Measurements from ENCODE around the gene RBM26. TPM values are rescaled to one million over a fixed set of nuclear protein-coding genes. Genes with fewer than 3 reads are reported as not detected.
A peak's percentile ranks its signal among the peaks of the same experiment; 100 is the strongest.

The RBM26 gene
- polyA plus RNA-seq, 10 donors: 41.6 to 64.9 (median 58.5) TPM

DNA sequence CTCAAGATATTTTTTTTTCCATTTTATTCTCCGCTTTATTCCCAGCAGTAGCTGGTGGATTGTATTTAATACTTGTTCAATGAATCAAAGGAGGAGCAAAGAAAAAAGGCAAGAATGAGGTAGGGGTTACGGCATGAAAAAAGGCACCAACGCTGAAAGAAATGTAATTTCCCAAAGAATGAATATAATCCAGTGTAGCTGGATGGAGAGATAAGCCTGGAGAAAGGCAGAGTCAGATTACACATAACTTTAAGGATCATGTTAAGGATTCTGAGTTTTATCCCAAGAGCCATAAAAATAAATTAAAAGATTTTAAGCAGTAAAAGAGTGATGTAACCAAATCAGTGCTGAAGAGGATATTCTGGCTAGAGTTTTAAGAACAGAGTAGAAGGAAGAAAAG is 67.7 kb downstream of the RBM26 start:
- no peak for DNase-seq

DNA sequence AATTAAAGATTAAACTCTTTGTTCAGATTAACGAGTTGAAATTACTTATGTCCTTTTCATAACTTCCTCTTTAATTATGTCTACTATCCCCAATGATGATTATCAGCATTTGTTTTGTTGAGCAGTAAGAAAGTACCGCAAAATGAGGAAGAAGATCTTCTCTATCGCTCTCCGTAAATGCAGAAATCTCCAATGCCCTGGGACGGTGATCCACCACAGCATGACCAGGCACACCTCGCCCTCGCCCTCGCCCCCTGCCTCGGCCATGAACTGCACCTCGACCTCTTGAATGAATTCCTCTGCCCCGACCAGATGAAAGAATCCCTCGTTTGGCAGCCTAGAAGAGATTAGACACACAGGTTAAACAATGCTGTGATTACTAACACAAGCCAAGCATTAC is 69.1 kb downstream of the RBM26 start:
- DNase-seq: no peak

DNA sequence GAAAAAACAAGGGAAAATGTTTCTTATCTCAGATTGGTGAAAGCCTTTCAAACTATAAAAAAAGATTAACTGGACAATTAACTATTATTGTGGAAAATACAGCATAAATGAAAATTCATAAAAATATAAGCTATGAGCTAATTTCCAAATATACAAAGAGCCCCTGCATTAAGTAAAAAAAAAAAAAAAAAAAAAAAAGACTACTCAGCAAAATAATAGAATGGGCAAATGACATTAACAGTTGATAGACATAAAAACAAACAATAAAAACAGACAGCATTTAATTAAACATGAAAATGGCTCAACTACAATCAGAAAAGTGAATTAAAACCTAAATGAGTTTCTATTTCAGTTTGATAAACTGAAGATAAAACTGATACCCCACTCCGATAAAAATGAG is 77.5 kb downstream of the RBM26 start:
- no peak for DNase-seq

DNA sequence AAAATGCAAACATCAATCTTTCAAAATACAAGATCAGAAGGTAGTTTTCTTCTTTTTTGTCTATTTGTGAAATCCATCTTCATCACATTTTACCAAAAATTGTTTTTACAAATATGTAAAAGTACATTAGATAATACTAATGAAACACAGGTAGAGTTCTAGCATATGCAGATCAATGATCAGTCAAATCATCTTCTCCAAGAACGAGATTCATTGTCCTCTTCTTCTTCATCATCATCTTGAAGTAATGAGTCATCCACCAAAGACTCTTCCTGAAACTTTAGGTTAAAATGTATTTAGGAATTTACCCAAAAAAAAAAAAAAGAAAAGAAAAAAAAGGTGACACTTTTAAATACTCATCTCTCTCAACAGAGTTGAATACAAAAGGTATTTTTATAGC is 85.6 kb downstream of the RBM26 start:
- no peak for DNase-seq

DNA sequence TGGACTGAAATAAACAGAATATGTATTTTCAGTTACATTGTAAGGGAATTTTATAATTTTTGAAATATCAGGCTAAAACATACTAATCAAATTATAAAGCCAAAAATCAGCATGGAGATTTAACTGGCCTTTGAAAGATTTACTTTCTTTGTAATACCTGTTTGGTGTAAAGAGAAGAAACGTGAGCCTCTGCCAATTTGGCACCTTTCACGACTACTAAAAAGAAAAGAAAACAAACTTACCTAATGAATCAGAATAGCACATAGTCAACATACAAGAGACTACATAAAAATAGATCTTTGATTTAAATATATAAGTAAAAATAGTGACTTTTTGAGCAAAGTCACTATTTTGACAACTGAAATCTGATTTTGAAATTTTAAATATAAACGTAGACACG is 87.4 kb downstream of the RBM26 start:
- no peak for DNase-seq

DNA sequence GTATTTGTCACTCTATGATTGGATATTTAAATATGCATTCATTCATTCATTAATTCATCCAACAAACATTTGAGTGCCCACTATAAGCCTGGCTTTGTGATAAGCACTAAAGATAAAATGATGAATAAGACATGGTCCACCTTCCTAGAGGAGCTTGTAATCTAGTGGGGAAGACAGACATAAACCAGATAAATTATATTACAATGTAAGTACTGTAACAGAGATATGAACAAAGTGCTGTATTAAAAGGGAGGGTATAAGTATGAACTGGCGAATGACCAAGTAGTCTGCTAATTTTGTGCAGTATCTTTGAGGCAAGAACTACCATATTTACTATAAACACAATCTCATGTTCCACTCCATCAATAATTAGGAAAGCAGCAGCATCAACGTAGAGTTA is 88.2 kb downstream of the RBM26 start:
- DNase-seq: no peak

DNA sequence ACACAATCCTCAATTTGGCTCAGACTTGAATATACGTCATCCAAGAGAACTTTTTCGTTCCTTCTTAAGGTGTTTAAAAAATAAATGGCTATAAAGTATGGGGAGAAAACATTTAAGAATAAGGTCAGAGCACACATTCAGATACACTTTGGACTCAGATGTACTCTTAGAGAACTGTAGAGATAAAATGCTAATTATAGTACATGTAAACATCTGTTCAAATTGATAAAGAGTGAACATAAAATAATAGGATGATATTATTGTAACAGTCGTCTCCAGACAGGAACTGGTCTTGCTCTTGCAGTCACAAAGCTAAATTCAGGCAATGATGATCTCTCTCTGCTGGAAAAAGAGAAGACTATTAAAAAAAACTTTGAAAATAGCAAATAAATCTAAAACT is 91.4 kb downstream of the RBM26 start:
- DNase-seq: no peak

DNA sequence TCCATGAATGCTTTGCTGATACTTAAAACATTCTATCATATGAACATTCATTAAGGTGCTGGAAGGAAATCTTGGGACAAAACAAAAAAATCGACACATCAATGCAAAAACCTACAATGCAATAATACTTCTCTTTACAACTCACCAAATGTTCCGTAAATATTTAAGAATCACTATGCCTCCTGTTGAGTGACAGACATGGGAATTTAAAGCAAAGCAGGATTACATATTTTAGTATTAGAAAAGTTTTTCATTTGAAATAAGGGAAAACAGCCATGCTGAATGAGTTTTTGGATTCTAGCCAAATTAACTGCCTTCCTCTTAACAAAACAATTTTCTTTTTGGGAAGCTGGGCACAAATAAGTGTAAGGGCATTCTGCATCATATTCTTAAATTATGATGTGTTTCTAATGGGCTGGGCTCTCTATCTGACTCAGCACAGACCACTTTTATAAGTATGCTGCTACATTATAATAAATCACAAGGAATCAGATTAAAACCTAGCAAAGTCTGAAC is 93.7 kb downstream of the RBM26 start:
- DNase-seq: peak in 1 of 3 donors; percentile 8

DNA sequence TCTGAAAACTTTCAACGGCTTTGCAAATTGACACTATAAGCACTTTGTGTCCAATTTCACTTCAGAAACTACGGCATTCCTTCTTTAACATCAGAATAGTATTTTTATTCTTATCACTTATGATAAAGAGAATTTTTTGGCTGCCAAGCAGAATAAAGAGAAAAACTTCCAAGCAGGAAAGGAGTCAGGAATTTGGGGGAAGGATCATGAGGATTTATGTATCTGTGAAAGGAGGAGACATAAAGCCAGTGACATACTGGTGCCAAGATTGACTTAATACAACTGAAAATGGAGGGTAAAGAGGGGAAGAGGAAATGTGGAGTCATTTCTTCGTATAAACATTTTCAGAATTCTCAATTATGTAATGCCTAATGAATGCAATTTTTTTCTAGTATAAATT is 94.7 kb downstream of the RBM26 start:
- DNase-seq: peak in 2 of 3 donors; percentile 3 to 54

DNA sequence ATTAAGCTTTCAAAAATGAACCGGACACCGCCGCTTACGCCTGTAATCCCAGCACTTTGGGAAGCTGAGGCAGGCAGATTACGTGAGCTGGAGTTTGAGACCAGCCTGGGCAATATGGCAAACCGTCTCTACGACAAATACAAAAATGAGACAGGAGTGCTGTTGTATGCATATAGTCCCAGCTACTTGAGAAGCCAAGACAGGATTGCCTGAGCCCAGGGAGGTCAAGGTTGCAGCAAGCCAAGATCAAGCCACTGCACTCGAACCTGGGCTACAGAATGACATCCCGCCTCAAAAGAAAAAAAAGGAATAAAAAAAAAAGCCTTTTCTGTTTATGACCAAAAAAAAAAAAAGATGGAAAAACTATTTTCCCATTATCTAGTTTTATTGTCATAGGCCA is 96.4 kb downstream of the RBM26 start:
- no peak for DNase-seq

DNA sequence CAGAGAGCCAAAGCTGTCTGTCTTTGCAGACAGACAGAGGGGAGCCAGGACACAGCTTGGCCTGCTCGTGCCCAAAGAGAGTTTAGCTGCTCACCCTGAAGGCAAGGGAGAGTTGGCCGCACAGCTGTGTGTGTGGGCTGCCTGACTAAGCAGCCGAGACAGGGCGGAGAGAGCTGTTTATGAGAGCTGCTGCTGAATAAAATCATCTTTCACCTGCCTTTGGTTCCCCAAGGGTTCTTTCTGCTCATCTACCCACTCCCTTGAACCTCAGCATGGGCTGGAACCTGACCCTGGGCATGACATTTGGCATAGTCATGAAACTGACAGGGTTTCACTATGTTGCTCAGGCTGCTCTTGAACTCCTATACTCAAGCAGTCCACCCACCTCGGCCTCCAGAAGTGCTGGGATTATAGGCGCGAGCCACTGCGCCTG is 98.2 kb downstream of the RBM26 start:
- DNase-seq: peak in 1 of 3 donors; percentile 18

DNA sequence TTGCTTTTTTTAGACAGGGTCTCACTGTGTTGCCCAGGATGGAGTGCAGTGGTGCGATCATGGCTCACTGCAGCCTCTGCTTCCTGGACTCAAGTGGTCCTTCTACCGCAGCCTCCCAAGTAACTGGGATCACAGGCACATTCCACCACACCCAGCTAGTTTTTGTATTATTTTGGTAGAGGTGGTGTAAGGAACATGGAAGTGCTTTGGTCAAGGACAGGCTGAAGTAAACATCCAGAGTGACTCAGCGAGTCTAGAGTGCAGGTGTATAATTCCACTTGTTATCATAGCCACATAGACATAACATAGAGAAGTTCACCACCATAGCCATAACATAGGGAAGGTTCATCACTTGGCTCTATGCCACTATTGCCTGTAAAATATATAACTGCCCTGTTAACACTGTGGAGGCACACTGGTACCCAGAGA is 98.6 kb downstream of the RBM26 start:
- DNase-seq: no peak

DNA sequence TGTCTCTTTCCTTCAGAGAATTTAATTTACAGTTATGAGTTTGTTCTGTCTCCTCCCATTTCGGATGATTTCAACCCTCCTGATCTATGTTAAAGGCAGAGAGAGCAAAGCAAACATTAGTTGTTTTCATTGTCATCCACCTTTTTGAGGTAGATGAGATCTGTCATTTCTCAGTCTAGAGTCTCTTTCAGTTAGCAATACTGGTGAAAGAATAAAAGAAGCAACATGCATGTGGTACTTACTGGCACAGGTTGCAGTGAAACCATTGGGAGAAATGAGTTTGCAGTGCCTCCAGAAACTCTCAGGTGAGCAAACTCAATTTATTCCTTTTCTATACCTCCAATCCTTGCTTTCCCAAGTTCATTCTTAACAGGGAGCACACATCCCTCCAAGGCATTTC is 99.4 kb downstream of the RBM26 start:
- no peak for DNase-seq

DNA sequence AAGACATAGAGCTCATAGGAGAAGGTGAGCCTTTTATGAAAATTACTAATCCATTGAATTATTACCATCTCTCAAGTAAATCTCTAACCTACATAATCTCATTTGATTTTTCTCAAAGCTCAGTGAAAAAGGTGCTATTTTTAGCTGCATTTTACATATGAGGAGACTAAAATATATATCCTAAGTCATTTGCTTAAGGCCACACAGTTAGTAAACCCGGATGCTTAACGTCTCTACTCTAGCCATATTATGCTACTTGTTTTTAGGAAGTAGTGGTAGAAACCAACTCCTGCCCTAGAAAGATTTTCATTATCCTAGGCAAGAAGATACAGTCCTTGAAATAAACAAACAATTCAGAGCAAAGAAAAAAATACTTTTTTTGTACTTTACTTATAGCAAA is 108.9 kb downstream of the RBM26 start:
- no peak for DNase-seq

DNA sequence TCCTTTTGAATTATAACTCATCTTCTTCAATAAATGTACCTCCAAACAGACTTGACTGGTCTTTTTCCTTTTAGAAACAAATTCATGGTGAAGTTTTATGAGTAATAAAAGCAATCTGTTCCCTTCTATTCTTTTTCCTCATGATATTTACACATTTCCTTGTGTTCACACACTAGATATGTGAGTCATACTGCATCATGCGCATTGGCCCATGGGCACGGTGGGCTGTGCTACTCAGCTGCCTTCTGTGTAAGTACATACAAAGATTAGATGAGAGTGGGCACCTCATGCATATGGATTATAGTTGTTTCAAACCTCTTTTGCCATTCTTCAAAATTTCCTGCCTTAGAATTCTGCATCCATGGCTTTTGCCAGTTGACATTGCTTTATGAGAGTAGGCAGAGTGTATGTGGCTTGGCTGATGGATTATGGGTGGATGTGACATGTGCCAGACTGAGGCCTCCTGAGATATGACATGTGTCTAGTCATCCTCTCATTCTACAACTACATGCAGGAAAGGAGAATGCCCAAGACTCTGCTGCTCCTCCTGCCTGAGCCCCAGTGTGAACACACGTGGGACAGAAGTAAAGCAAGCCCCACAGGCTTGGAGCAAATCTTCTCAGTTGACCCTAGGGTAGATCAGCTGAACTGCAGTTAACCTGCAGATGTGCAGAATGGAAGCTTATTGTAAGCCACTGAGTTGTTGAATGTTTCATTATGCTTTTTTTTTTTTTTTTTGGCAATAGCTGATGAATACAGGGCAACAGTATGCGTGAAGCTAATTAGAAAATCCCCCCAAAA is 109.9 kb downstream of the RBM26 start:
- no peak for DNase-seq

DNA sequence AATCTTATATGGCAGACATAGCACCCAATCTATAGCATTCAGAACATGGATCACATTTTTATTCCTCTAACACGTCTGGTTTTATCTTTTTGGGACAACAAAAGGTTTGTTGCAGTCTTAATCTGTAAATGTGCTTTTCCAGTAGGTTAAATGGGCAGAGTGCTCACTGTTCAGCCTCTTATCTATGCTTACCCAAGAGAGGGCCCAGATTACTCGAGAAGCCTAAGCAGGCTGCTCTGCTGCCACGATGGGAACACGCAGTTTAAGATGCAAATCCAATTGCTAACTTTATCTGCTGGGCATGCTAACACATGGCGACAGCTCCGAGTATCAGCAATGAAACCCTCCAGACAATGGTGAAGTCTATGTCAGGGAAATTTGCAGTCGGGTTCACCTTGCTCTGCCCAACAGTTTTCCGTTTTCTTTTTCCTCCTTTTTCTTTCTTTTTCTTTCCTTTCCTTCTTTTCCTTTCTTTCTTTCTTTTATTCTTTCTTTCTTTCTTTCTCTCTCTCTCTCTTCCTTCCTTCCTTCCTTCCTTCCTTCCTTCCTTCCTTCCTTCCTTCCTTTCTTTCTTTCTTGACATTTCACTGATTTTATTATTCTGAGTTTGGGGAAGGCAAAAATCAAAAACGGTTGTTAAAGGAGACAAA is 115.3 kb downstream of the RBM26 start:
- DNase-seq: no peak

DNA sequence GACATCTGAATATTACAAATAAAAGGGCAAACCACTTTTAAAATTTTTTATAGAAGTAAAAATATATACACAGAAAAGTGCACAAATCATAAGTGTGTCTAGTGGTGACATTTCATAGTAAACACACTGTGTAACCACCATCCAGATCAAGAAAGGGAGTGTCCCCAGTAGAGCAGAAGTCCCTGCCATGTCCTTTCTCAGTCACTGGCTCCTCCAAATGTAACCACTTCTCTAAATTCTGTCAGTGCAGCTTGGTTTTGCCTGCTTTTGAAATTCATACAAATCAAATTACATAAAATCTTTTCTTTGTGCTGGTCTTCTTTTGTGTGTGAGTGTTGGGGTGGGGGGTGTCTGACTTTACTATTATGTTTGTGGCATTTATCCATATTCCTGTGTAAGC is 116.5 kb downstream of the RBM26 start:
- no peak for DNase-seq

DNA sequence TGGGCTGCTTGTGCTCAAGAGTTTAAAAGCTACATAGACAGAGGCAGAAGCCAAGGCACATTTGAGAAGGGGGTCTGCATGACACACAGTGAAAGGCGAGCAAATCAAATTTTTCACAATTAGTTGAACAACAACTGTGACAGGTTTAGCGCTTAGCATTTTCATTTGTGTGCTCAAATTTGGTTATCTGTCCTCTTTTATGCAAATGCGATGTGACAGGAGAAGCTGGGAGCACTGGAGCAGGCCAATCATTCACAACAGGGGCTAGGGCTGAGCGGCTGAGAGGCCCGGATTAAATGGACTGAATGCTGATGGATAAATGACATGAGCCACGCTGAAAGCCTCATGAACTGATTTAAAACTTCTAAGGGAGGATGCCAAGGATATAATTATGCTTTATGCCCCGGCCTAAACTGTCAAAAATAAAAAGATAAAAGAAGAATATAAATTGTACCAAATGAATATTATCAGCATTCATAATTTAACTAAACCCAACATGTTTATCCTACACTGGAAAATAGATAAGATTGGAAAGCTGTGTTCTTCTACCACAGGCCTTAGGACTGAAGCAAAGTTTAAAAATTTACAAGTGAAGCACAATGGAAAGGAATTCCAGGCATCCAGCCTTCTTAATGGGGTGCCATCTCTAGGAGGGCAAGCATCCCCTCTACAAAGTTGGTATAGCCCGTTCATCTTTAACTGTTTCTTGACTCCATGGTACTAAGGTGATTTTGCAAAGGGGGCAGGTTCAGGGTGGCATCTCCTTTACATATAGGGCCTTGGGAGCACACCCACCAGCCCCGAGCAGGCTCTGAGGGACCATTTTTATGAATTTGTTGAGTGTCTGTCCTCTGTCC is 117.9 kb downstream of the RBM26 start:
- no peak for DNase-seq

DNA sequence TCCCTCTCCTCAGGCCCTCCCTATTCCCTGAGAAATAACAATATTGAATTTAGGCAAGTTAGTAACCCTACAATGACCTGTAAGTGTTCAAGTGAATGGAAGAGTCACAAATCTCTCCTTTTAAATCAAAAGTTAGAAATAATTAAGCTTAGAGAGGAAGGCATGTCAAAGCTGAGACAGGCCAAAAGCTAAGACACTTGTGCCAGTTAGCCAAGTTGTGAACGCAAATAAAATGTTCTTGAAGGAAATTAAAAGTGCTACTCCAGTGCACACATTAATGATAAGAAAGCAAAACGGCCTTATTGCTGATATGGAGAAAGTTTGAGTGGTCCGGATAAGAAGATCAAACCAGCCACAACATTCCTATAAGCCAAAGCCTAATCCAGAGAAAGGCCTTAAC is 120.9 kb downstream of the RBM26 start:
- DNase-seq: no peak

DNA sequence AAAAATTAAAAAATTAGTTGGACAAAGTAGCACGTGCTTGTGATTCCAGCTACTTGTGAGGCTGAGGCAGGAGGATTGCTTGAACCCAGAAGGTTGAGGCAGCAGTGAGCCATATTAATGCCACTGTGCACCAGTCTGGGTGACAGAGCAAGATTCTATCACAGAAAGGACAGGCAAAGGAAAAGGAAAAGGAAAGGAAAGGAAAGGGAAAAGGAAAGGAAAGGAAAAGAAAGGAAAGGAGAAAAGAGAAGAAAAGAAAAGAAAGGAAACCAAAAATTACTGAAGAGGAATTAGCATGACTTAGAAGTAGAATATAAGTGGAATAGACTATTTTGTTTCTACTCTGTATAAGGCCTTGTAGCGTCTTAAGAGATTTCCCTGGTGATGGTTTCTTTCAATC is 122.3 kb downstream of the RBM26 start:
- no peak for DNase-seq

DNA sequence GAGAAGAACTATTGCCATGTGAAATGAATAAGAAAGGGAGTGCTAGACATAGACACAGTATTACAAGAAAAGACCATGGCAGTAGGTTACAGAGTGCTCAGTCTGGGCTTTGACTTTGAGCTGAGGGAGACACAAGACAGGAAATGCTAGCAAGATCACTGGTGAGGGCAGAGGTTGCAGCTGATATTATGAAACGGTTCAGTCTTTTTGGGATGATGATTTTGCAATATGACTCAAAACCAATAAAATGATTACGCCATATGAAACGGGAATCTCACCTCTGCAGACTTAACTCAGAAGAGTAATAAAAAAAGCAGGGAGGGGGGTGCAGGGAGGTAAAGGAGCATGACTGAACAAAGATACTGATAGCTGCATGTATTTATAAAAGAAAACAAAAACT is 123.1 kb downstream of the RBM26 start:
- DNase-seq: no peak

DNA sequence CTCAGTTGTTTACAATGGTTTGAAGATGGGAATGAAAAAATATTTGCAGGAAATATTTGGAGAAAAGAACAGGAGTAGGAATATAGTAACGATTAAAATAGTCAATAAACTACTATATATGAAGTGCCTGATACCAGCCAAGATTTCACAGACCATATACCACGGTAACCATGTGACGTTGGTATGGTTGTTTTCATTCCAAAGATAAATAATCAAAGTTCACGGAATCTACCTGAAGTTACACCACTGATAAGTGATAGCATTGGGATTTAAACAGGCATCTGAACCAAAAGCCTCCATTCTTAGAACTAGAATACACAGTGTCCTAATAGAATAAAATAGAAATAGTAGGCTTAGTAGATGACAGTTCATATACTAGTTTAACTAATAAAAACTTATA is 123.5 kb downstream of the RBM26 start:
- DNase-seq: no peak
